ENCODE measurements around the gene SDHAF3. TPM values are rescaled to one million over a fixed set of nuclear protein-coding genes. Genes with fewer than 3 reads are reported as not detected.
A peak's percentile ranks its signal among the peaks of the same experiment; 100 is the strongest.
"Not testable (repeated sequence)": the region's sequence is repeated elsewhere in the genome, so short reads cannot be mapped to it uniquely, and the experiment has no call there.

SDHAF3 gene
- polyA plus RNA-seq (ENCODE audit: insufficient read depth in 1 of 5, insufficient read length in 5 of 5, low replicate concordance in 1 of 5), result 10 to 100 TPM; 27.9 to 37.3 (median 34.0) TPM
- long read RNA-seq, donor 1, transcript SDHAF3-202 (2 exons, 2,060 nt), result major isoform, 37 of 37 reads
- long read RNA-seq, donor 1, partial matches to known transcripts, result 0 of 37 reads
- long read RNA-seq, donor 1, other reads (novel, unspliced or antisense), result 0 of 37 reads
- long read RNA-seq, donor 2, transcript SDHAF3-202 (2 exons, 2,060 nt), result major isoform, 15 of 15 reads
- long read RNA-seq, donor 2, partial matches to known transcripts, result 0 of 15 reads
- long read RNA-seq, donor 2, other reads (novel, unspliced or antisense), result 0 of 15 reads
- long read RNA-seq, donor 3, transcript SDHAF3-202 (2 exons, 2,060 nt), result major isoform, 27 of 27 reads
- long read RNA-seq, donor 3, partial matches to known transcripts, result 0 of 27 reads
- long read RNA-seq, donor 3, other reads (novel, unspliced or antisense), result 0 of 27 reads
- long read RNA-seq, donor 4, transcript SDHAF3-202 (2 exons, 2,060 nt), result major isoform, 15 of 22 reads
- long read RNA-seq, donor 4, partial matches to known transcripts, result 6 of 22 reads
- long read RNA-seq, donor 4, other reads (novel, unspliced or antisense), result 0 of 22 reads
- long read RNA-seq, donor 5, transcript SDHAF3-202 (2 exons, 2,060 nt), result major isoform, 46 of 55 reads
- long read RNA-seq, donor 5, partial matches to known transcripts, result 9 of 55 reads
- long read RNA-seq, donor 5, other reads (novel, unspliced or antisense), result 0 of 55 reads
- long read RNA-seq, donor 6, transcript SDHAF3-202 (2 exons, 2,060 nt), result major isoform, 31 of 43 reads
- long read RNA-seq, donor 6, partial matches to known transcripts, result 7 of 43 reads
- long read RNA-seq, donor 6, other reads (novel, unspliced or antisense), result 5 of 43 reads
- long read RNA-seq, donor 7, transcript SDHAF3-202 (2 exons, 2,060 nt), result major isoform, 13 of 14 reads
- long read RNA-seq, donor 7, partial matches to known transcripts, result 0 of 14 reads
- long read RNA-seq, donor 7, other reads (novel, unspliced or antisense), result 0 of 14 reads
- long read RNA-seq, donor 8, transcript SDHAF3-202 (2 exons, 2,060 nt), result major isoform, 14 of 14 reads
- long read RNA-seq, donor 8, partial matches to known transcripts, result 0 of 14 reads
- long read RNA-seq, donor 8, other reads (novel, unspliced or antisense), result 0 of 14 reads

DNA sequence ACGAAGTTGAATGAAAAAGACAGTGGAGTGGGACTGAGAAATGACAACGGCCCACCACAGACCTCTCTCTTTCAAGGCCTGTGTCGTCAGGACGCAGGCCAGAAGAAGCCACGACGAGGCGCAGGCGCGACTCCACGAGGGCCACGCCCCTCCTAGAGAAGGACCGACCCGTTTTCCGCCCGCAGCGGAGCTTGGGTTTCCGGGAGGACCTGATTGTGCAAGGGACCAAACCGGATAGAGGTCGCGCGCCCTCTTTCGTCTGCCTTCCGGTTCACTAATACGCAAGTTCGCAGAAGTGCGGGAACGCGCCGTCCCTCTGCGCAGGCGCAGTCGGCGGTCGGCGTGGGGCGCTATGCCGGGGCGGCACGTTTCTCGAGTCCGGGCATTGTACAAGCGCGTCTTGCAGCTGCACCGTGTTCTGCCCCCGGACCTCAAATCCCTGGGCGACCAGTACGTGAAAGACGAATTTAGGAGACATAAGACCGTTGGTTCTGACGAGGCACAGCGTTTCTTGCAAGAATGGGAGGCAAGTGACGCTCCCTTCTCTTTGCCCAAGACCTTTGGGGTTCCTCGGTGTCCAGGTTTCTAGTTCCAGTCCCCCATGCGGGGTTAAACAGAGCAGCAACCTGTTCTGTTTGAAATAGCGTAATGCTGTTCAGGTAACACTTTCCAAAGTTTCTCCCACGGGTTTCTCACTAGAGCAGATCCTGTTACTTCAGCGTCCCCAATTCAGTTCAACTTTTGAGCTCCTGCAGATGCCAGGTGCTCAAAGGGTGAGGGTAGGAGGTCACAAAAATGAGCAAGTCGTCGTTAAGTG is at the start of gene SDHAF3:
SDHAF3 (plus strand) TSS at position 327 of the 817 bp plus-strand sequence; CDS start at position 353, 26 bp downstream.
- DNase-seq, result peak; percentile 96 to 98

DNA sequence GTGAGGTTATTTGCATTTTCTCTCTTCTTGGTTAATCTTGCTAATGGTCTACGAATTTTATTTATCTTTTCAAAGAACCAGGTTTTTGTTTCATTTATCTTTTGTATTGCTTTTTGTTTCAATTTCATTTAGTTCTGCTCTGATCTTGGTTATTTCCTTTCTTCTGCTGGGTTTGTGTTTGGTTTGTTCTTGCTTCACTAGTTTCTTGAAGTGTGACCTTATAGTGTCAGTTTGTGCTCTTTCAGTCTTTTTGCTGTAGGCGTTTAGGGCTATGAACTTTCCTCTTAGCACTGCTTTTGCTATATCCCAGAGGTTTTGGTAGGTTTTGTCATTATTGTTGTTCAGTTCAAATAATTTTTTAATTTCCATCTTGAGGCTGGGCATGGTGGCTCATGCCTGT is 45.5 kb upstream of the SDHAF3 start:
- DNase-seq, result not testable (repeated sequence)

GRCh38 chr7:97075928-97076327 is 41.6 kb upstream of the SDHAF3 start:
- no peak for DNase-seq

GRCh38 chr7:97078023-97078969 is 39.2 kb upstream of the SDHAF3 start:
- DNase-seq, result no peak

DNA sequence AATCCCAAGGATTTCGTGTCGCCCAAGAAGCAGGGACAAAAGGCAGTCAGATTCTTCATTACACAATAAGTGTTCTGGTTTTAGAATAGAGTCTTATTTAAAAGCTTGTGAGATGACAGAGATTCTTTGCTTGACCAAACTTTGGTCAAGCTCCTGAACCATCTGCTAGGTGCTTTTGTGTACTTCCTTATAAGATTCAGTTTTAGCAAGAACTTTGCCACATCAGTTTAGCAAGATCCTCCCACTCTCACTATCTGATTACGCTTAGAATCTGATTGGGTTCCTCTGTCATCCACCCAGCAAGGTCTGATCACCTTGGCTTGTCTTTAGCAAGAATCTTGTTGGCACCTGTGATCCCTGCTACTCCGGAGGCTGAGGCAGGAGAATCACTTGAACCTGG is 38.2 kb upstream of the SDHAF3 start:
- DNase-seq, result no peak

- DNase-seq, result no peak
These were observed 35.8 kb upstream of the SDHAF3 start for GRCh38 chr7:97081521-97082300.

- no peak for DNase-seq
These were observed 29.1 kb upstream of the SDHAF3 start for GRCh38 chr7:97088364-97088763.

DNA sequence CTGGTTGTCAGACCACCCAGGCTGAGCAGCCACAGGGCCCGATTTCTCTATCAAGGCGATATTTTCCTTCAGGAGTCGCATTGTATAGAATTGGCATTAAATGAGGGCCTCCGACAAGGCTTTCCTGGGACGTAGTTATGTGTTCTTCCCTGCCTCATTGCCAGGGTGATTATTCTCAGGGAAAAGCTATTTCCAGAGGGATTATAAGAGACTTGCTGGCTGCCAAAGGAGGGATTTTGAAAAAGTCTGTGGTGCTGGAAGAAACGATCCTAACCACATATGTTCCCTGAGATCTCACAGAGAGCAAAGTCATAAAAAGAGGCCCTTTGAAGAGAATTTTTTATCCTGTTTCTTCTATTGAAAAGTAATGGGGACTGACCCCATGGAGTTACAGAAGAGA is 27.7 kb upstream of the SDHAF3 start:
- no peak for DNase-seq

GRCh38 chr7:97090761-97091353 is 26.6 kb upstream of the SDHAF3 start:
- DNase-seq, result no peak

GRCh38 chr7:97094284-97094930 is 23.1 kb upstream of the SDHAF3 start:
- peak in 1 of 2 donors; percentile 6 for DNase-seq

GRCh38 chr7:97096037-97096436 is 21.5 kb upstream of the SDHAF3 start:
- no peak for DNase-seq

- no peak for DNase-seq
These were observed 20.8 kb upstream of the SDHAF3 start for GRCh38 chr7:97096661-97097060.

GRCh38 chr7:97104719-97105238 is 12.7 kb upstream of the SDHAF3 start:
- peak; percentile 70 to 78 for DNase-seq

DNA sequence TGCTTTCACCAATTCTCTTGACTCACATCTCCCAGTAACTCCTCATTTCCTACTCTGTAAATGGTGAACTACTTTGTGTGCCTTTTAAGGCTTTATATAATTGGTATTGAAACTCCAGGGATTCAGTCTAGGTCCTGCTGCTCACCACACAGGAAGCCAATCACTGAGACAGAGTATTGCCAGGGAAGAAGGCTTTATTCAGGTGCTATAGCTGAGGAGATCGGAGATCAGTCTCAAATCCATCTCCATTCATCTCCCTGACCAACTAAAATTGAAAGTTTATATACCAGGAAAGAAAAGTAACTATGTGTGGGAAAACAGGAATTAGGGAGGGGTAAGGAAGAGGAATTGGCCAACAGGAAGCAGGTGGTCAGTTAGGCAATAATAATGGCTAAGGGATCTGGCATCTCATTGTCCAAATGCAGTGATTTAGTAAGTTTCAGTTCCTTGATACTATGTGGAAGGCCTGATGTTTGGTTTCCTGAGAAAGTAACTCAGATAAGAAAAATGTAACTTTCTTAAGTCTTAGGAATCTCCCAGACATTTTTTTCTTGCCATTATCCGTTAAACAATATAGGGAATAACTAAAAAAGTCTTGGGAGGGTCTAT is 10.2 kb upstream of the SDHAF3 start:
- no peak for DNase-seq

DNA sequence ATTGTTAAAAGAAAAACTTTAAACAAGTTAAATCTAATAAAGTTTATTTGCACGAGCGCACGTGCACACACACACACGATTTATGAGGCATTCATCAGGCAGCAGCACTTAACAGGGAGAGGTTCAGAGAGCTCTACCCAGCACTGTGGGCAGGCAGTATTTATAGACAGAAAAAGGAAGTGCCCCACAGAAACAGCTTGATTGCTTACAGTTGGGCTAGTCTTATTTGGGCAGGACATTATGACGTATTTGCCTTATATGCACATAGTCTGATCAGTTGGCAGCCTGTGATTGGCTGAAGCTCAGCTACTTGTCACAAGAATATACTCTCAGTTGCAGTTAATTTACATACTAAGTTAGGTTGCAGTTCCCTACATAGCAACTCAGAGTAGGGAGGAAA is 1.2 kb upstream of the SDHAF3 start:
- no peak for DNase-seq

GRCh38 chr7:97117035-97117371 is 495 bp upstream of the SDHAF3 start:
- no peak for DNase-seq

DNA sequence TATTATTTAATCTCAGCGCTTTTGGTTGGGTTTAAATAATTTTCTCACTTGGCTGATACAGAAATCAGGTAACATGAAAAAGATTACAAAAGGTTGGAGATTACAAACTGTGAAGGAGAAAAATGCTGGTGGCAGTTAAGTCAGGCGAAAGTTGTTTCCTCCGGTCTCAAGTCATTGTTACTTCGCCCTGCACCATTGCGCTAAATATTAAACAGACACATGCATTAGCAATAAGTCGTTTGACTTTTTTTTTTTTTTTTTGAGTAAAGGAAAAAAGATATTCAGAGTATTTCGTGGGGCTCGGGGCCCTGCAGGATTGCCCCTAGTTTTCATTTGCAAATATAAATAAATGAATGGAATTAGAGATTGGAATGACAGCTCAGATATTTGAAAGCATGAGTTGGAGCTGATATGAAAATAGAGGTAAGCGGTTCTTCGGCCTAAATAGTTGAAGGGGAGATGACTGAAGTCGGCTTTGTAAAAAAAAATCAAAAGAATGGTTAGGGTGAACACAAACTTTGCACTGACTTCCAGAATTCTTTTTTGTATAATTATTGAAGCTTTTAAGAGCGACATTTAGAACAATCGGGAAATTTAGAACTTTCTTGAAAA is 914 bp downstream of the SDHAF3 start:
- no peak for DNase-seq
